C4-2B (cell line): ENCODE results near the gene PBX4.

Source experiments
- ZFX ChIP-seq: fragments of 450-650 bp; IDR thresholded peaks from 2 replicates; pipeline ENCODE4 v1.6.1; 2017
- TF ChIP-seq, protein P1 (sequence below): fragments of 450-650 bp; conservative IDR thresholded peaks from 2 replicates; pipeline ENCODE4 v1.5.1; 2017; ENCODE audit warnings: mild to moderate bottlenecking

DNA sequence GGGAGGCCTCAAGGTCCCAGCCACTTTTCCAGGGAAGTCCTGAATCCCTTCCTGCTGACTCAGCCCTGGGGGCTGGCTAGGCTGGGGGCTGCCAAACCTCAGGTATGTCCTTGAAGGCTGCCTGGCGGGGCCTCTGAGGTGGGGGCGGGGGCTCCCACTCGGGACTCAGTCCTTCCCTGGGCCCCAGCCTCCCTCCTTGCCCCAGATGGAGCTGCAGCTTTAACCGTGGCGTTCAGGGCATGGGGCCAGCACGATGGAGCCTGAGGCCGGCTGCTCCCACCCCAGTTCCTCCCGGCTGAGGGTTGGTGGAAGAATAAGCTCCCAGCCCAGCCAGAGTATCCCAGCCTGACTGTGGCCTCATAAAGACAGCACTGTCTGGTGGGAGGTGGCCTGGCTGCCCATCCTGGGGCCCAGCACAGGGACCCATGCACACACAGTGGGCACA lies 68.0 kb downstream of the PBX4 start:
- TF ChIP-seq, protein P1, sequence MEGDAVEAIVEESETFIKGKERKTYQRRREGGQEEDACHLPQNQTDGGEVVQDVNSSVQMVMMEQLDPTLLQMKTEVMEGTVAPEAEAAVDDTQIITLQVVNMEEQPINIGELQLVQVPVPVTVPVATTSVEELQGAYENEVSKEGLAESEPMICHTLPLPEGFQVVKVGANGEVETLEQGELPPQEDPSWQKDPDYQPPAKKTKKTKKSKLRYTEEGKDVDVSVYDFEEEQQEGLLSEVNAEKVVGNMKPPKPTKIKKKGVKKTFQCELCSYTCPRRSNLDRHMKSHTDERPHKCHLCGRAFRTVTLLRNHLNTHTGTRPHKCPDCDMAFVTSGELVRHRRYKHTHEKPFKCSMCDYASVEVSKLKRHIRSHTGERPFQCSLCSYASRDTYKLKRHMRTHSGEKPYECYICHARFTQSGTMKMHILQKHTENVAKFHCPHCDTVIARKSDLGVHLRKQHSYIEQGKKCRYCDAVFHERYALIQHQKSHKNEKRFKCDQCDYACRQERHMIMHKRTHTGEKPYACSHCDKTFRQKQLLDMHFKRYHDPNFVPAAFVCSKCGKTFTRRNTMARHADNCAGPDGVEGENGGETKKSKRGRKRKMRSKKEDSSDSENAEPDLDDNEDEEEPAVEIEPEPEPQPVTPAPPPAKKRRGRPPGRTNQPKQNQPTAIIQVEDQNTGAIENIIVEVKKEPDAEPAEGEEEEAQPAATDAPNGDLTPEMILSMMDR, result no peak
- no peak for TF ChIP-seq ZFX
